Spleen (tissue), 11 donors: Measurements from ENCODE around the gene TLE4. TPM values are rescaled to one million over a fixed set of nuclear protein-coding genes. Genes with fewer than 3 reads are reported as not detected.

Experiments
- DNase-seq: peaks from one replicate; pipeline ENCODE4 v3.0.0-alpha.2; 2020
- H3K27ac ChIP-seq, 8 donors: fragments of 200-600 bp; sonication (generic) in 7 of 8; 1 replicate in 4 of 8; 2 replicates in 4 of 8; pipeline versions ENCODE4 v1.5.0 to v1.8.0; 2016 to 2021; ENCODE audit warnings: inconsistent platforms in 4 of 8, mild to moderate bottlenecking in 4 of 8, moderate library complexity in 1 of 8
- H3K27me3 ChIP-seq, 7 donors: fragments of 200-600 bp; sonication (generic) in 6 of 7; replicated peaks in 1 of 7; 1 replicate in 4 of 7; 2 replicates in 3 of 7; pipeline versions ENCODE4 v1.5.0 to v1.8.0; 2016 to 2021; ENCODE audit warnings: inconsistent platforms in 3 of 7, mild to moderate bottlenecking in 1 of 7
- H3K36me3 ChIP-seq, 6 donors: fragments of 200-600 bp; sonication (generic) in 5 of 6; 1 replicate in 4 of 6; 2 replicates in 2 of 6; pipeline versions ENCODE4 v1.5.0 to v1.8.0; 2016 to 2021; ENCODE audit warnings: inconsistent platforms in 2 of 6
- H3K4me1 ChIP-seq, 6 donors: fragments of 200-600 bp; sonication (generic) in 5 of 6; 1 replicate in 3 of 6; 2 replicates in 3 of 6; pipeline versions ENCODE4 v1.5.0 to v1.8.0; 2016 to 2021; ENCODE audit warnings: inconsistent platforms in 3 of 6
- H3K4me3 ChIP-seq, 8 donors: fragments of 200-600 bp; sonication (generic) in 7 of 8; 1 replicate in 4 of 8; 2 replicates in 4 of 8; pipeline versions ENCODE4 v1.5.0 to v1.8.0; 2016 to 2021; ENCODE audit warnings: inconsistent platforms in 4 of 8, mild to moderate bottlenecking in 4 of 8, moderate library complexity in 2 of 8
- H3K9me3 ChIP-seq, 8 donors: fragments of 200-600 bp; sonication (generic) in 7 of 8; 1 replicate in 4 of 8; 2 replicates in 4 of 8; pipeline versions ENCODE4 v1.5.0 to v1.8.0; 2016 to 2021; ENCODE audit warnings: inconsistent platforms in 4 of 8
- POLR2A ChIP-seq, 3 donors: fragments of 450-650 bp; IDR thresholded peaks; one replicate each; pipeline ENCODE4 v1.5.1; 2017; ENCODE audit warnings: antibody characterized with exemption in 3 of 3, mild to moderate bottlenecking in 1 of 3
- POLR2AphosphoS5 ChIP-seq, 3 donors: sonication (generic); formaldehyde crosslinking; IDR thresholded peaks; one replicate each; pipeline ENCODE4 v1.5.1; 2017; ENCODE audit warnings: antibody characterized with exemption in 3 of 3
- WGBS, 5 donors: extraction: QIAGEN DNeasy Blood & Tissue Kit in 3 of 5; methylation state at CpG; one replicate each; pipeline versions ENCODE4 v1.1.5 to v1.1.7; 2013 to 2018; 5-methylcytosine and 5-hydroxymethylcytosine counted together
- intact Hi-C: fragments of 100-400 bp; cut with DNase I; formaldehyde crosslinking; loops from one replicate; pipeline ENCODE4 v1.15.0; 2023; ENCODE audit warnings: low total_unique reads
- polyA plus RNA-seq, 3 donors: library from polyadenylated mRNA; stranded (reverse); fragments of 200-250 nt; gene quantifications; one replicate each; pipeline ENCODE4 v1.2.1, GENCODE V29; 2013
- total RNA-seq, 7 donors: library from RNA; depleted of rRNA in 3 of 7; stranded (reverse); fragments of >200 nt in 3 of 7; fragmentation: NEBNext Ultra II Directional in 4 of 7; extraction: Animal tissue kit (Norgen Biotek cat#: 25700) in 4 of 7; gene quantifications; one replicate each; pipeline versions ENCODE4 v1.1.0 to v1.2.1, GENCODE V29; 2016 to 2021
- TF ChIP-seq, protein P1 (sequence below), 11 experiments: fragments of 200-600 bp in 7 of 11; fragments of 450-650 bp in 4 of 11; sonication (generic) in 4 of 11; IDR thresholded peaks in 8 of 11; conservative IDR thresholded peaks in 3 of 11; 1 replicate in 7 of 11; 2 replicates in 4 of 11; pipeline versions ENCODE4 v1.4.0 to v1.8.0; 2016 to 2021; ENCODE audit warnings: antibody characterized with exemption in 11 of 11, inconsistent platforms in 4 of 11, mild to moderate bottlenecking in 1 of 11
- donor health status: healthy with polysubstance abuse.
- donor health status: DM: no; HTN: no; CAD: no; lungs with moderate emphysema.
- donor health status: DM: no; HTN: no; CAD: no.
- donor health status: Bipolar disorder and iron deficiency.
- donor health status: healthy.
- donor health status: DM: no; HTN: no; CAD: no.
- donor health status: DM: yes; HTN: yes; CAD: no.

TLE4 gene
- total and polyA plus RNA-seq, 10 donors, result 7.8 to 92.8 (median 70.5) TPM

DNA sequence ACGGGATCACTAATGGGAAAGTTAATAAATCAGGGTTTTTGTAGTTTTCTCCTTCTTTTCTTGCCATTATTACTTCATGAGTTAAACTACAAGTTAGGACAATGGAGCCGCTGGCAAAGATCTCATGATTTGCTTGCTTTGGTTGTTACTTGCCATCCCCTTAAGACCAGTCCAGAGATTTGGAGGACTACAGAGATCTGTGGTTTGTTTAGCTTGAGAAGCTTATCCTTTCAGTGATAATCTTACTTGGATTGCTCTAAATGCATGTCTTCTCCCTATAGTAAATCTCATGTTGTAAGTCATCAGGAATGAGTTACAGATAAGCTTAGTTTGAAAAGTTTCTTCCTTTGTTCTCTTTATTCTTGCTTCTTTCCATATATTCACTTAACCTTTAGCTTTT is 70.9 kb downstream of the TLE4 start:
- intact Hi-C loops, result no loop called here
- Histone ChIP-seq H3K27ac (no peak overlapping the region), H3K4me1 (peaks cover 0 to 30% (median 1%) of the 10 kb centered on the region in 6 donors), H3K36me3 (peaks cover 0 to 29% (median 0%) of the 10 kb centered on the region in 6 donors), H3K27me3 (no peaks in the 10 kb centered on the region), H3K4me3 (no peak overlapping the region), H3K9me3 (peaks cover 0 to 23% (median 15%) of the 10 kb centered on the region in 8 donors)
- 92 to 99% (median 98%) methylated on average over 2 of the region's 2 CpGs for WGBS, 5 donors
- TF ChIP-seq POLR2AphosphoS5 (IDR thresholded peaks at IDR 0.05), result no peak
- DNase-seq, result no peak

DNA sequence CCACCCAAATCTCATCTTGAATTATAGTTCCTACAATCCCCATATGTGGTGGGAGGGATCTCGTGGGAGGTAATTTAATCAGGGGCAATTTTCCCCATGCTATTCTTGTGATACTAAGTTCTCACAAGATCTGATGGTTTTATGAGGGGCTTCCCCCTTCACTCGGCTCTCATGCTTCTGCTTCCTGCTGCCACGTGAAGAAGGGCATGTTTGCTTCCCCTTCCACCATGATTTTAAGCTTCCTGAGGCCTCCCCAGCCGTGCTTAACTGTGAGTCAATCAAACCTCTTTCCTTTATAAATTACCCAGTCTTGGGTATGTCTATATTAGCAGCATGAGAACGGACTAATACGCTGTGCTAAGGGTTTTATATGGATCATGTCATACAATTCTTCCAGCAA is 72.3 kb downstream of the TLE4 start:
- no peak for DNase-seq
- TF ChIP-seq POLR2A (IDR thresholded peaks at IDR 0.05), result no peak
- no peak for TF ChIP-seq POLR2AphosphoS5 (IDR thresholded peaks at IDR 0.05)
- TF ChIP-seq, protein P1, sequence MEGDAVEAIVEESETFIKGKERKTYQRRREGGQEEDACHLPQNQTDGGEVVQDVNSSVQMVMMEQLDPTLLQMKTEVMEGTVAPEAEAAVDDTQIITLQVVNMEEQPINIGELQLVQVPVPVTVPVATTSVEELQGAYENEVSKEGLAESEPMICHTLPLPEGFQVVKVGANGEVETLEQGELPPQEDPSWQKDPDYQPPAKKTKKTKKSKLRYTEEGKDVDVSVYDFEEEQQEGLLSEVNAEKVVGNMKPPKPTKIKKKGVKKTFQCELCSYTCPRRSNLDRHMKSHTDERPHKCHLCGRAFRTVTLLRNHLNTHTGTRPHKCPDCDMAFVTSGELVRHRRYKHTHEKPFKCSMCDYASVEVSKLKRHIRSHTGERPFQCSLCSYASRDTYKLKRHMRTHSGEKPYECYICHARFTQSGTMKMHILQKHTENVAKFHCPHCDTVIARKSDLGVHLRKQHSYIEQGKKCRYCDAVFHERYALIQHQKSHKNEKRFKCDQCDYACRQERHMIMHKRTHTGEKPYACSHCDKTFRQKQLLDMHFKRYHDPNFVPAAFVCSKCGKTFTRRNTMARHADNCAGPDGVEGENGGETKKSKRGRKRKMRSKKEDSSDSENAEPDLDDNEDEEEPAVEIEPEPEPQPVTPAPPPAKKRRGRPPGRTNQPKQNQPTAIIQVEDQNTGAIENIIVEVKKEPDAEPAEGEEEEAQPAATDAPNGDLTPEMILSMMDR (IDR thresholded peaks at IDR 0.05 in 8 of 11, conservative IDR thresholded peaks at IDR 0.05 in 3 of 11), result no peak
- Histone ChIP-seq H3K4me1 (peaks cover 0 to 22% (median 0%) of the 10 kb centered on the region in 6 donors), H3K4me3 (no peak overlapping the region), H3K27ac (no peak overlapping the region), H3K27me3 (no peaks in the 10 kb centered on the region), H3K36me3 (peaks cover 0 to 20% (median 0%) of the 10 kb centered on the region in 6 donors), H3K9me3 (peaks cover 0 to 18% (median 15%) of the 10 kb centered on the region in 8 donors)
- intact Hi-C loops, result no loop called here
- 72 to 84% (median 78%) methylated on average over 6 of the region's 6 CpGs for WGBS, 5 donors

DNA sequence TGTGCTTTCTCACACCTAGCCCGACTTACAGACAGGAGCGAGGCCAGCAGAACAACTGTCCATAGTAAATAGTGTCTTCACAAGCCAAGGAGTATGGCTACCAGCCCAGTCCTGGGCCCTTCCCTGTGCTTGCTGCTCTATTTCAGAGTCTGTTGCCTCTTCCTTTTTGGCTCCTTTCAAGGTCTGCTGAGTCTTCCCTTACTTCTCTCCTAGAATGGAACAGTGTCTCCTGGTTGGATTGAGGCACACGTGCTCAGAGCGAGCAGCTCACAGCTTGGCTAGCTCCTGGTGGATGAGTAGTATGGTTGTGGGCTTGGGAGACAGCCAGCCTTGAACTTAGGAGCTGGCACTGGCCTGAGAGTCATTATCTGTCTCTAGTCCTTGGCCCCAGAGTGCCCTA is 72.8 kb downstream of the TLE4 start:
- H3K27me3 ChIP-seq, result no peaks in the 10 kb centered on the region
- H3K4me1 ChIP-seq, result peaks cover 0 to 17% (median 0%) of the 10 kb centered on the region in 6 donors
- TF ChIP-seq, protein P1 (IDR thresholded peaks at IDR 0.05 in 8 of 11, conservative IDR thresholded peaks at IDR 0.05 in 3 of 11), result no peak
- TF ChIP-seq POLR2AphosphoS5 (IDR thresholded peaks at IDR 0.05), result no peak
- no peak for TF ChIP-seq POLR2A (IDR thresholded peaks at IDR 0.05)
- DNase-seq, result no peak
- intact Hi-C loops, result no loop called here
- H3K36me3 ChIP-seq, result peaks cover 0 to 19% (median 0%) of the 10 kb centered on the region in 6 donors
- no peak overlapping the region for H3K27ac ChIP-seq
- 96 to 99% (median 97%) methylated on average over 4 of the region's 4 CpGs for WGBS, 5 donors
- H3K9me3 ChIP-seq, result peaks cover 0 to 18% (median 15%) of the 10 kb centered on the region in 8 donors
- no peak overlapping the region for H3K4me3 ChIP-seq

DNA sequence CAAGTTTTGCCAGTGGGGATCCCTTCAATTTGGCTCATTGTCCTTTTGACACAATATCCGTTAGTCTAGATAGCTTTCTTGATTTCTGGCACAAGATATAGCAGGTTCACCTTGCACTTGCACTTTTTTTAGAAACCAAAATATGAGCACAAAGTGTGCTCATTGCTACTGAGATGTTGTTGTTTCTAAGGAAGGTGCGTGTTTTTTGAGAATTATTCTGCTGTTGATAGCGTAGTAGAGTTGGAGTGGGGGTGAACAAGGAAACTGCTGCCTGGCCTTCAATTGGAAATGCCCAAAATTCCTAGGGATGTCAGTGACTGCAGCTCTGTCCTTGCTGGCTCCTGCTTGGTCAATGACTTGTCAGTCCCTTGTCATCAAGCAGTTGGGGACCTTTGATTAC is 73.3 kb downstream of the TLE4 start:
- TF ChIP-seq POLR2AphosphoS5 (IDR thresholded peaks at IDR 0.05) (no peak), POLR2A (IDR thresholded peaks at IDR 0.05) (no peak)
- TF ChIP-seq, protein P1 (IDR thresholded peaks at IDR 0.05 in 8 of 11, conservative IDR thresholded peaks at IDR 0.05 in 3 of 11), result no peak
- WGBS, 5 donors, result 94 to 97% (median 95%) methylated on average over 3 of the region's 3 CpGs
- H3K9me3 ChIP-seq, result peaks cover 0 to 18% (median 15%) of the 10 kb centered on the region in 8 donors
- no peak for DNase-seq
- H3K27ac ChIP-seq, result no peak overlapping the region
- intact Hi-C loops, result no loop called here
- H3K27me3 ChIP-seq, result no peaks in the 10 kb centered on the region
- peaks cover 0 to 15% (median 0%) of the 10 kb centered on the region in 6 donors for H3K4me1 ChIP-seq
- peaks cover 0 to 19% (median 0%) of the 10 kb centered on the region in 6 donors for H3K36me3 ChIP-seq
- H3K4me3 ChIP-seq, result no peak overlapping the region
